MM.1S (cell line): Measurements from ENCODE around the gene BIRC3.
A peak's percentile ranks its signal among the peaks of the same experiment; 100 is the strongest.
"Not testable (repeated sequence)": the region's sequence is repeated elsewhere in the genome, so short reads cannot be mapped to it uniquely, and the experiment has no call there.

Experiments
- DNase-seq: peaks from one replicate; pipeline ENCODE4 v3.0.0-alpha.2; 2015
- H2AFZ ChIP-seq: fragments of 300-600 bp; sonication (generic); 2 replicates; pipeline ENCODE4 v1.6.0; 2016; ENCODE audit warnings: antibody characterized with exemption, low read length
- H3F3A ChIP-seq: fragments of 300-600 bp; sonication (generic); 2 replicates; pipeline ENCODE4 v1.6.1; 2016; ENCODE audit warnings: mild to moderate bottlenecking, antibody characterized with exemption, low read length, moderate library complexity, mixed read lengths; ENCODE audit not compliant: insufficient read depth
- H3K27ac ChIP-seq: fragments of 300-600 bp; sonication (generic); 2 replicates; pipeline ENCODE4 v1.5.1; 2016; ENCODE audit warnings: mild to moderate bottlenecking, low read length
- H3K27me3 ChIP-seq: fragments of 300-600 bp; sonication (generic); replicated peaks from 2 replicates; pipeline ENCODE4 v1.6.0; 2016; ENCODE audit warnings: low read length; ENCODE audit not compliant: insufficient read depth
- H3K36me3 ChIP-seq: fragments of 300-600 bp; sonication (generic); replicated peaks from 2 replicates; pipeline ENCODE4 v1.6.1; 2016; ENCODE audit warnings: mild to moderate bottlenecking, low read length, mixed read lengths; ENCODE audit not compliant: insufficient read depth
- H3K4me1 ChIP-seq: fragments of 300-600 bp; sonication (generic); 2 replicates; pipeline ENCODE4 v1.6.1; 2016; ENCODE audit warnings: low read length, mixed read lengths
- H3K4me2 ChIP-seq: fragments of 300-600 bp; sonication (generic); 2 replicates; pipeline ENCODE4 v1.6.0; 2016; ENCODE audit warnings: low read depth, low read length
- H3K4me3 ChIP-seq: fragments of 300-600 bp; sonication (generic); 2 replicates; pipeline ENCODE4 v1.5.1; 2016; ENCODE audit warnings: low read length, mixed read lengths
- H3K79me2 ChIP-seq: fragments of 300-600 bp; sonication (generic); 2 replicates; pipeline ENCODE4 v1.6.1; 2016; ENCODE audit warnings: mixed run types, low read length, mixed read lengths
- H3K9ac ChIP-seq: fragments of 300-600 bp; sonication (generic); 2 replicates; pipeline ENCODE4 v1.6.1; 2016; ENCODE audit warnings: low read length, mixed read lengths
- H3K9me2 ChIP-seq: fragments of 300-600 bp; sonication (generic); replicated peaks from 2 replicates; pipeline ENCODE4 v1.6.1; 2016; ENCODE audit warnings: mild to moderate bottlenecking, low read length, mixed read lengths; ENCODE audit not compliant: insufficient read depth
- H3K9me3 ChIP-seq: fragments of 300-600 bp; sonication (generic); replicated peaks from 2 replicates; pipeline ENCODE4 v1.6.1; 2016; ENCODE audit warnings: mild to moderate bottlenecking, low read length, mixed read lengths; ENCODE audit not compliant: insufficient read depth
- H4K20me1 ChIP-seq: fragments of 300-600 bp; sonication (generic); 2 replicates; pipeline ENCODE4 v1.6.1; 2016; ENCODE audit warnings: mild to moderate bottlenecking, low read length, moderate library complexity, mixed read lengths; ENCODE audit not compliant: insufficient read depth
- CTCF ChIP-seq: fragments of 300-600 bp; sonication (generic); IDR thresholded peaks from 2 replicates; pipeline ENCODE4 v1.5.1; 2016; ENCODE audit warnings: antibody characterized with exemption, low read length, mixed read lengths
- EZH2 ChIP-seq: fragments of 300-600 bp; sonication (generic); optimal IDR thresholded peaks from 2 replicates; pipeline ENCODE3; 2017; ENCODE audit warnings: low read depth, mild to moderate bottlenecking, antibody characterized with exemption, low read length, mixed read lengths
- EZH2phosphoT487 ChIP-seq: fragments of 300-600 bp; sonication (generic); IDR thresholded peaks from 2 replicates; pipeline ENCODE4 v1.6.1; 2018; ENCODE audit warnings: antibody characterized with exemption, low read length

Gene BIRC3

GRCh38 chr11:102293873-102294601, 23.2 kb upstream of the BIRC3 start:
- H3K79me2 ChIP-seq, result no peaks in the 10 kb centered on the region
- TF ChIP-seq EZH2 (no peak), CTCF (peak; percentile 77)
- H3K36me3 ChIP-seq, result no peaks in the 10 kb centered on the region
- H3K9me2 ChIP-seq, result no peaks in the 10 kb centered on the region
- H3K4me2 ChIP-seq, result peak overlapping the region; percentile 47
- no peaks in the 10 kb centered on the region for H3K27me3 ChIP-seq
- H3K4me1 ChIP-seq, result peaks cover 21% of the 10 kb centered on the region
- no peak overlapping the region for H3K4me3 ChIP-seq
- H4K20me1 ChIP-seq, result no peaks in the 10 kb centered on the region
- H3K9me3 ChIP-seq, result no peaks in the 10 kb centered on the region
- peak overlapping the region; percentile 14; the same call in 1 of the 2 replicates for H3K9ac ChIP-seq
- H3K27ac ChIP-seq, result no peak overlapping the region
- H2AFZ ChIP-seq, result peak overlapping the region; percentile 37; the same call in 1 of the 2 replicates
- no peaks in the 10 kb centered on the region for H3F3A ChIP-seq
- peak; percentile 83 for DNase-seq

GRCh38 chr11:102295045-102295444, 22.2 kb upstream of the BIRC3 start:
- no peak for DNase-seq
- no peak overlapping the region for H3K9ac ChIP-seq
- peaks cover 20% of the 10 kb centered on the region for H3K4me1 ChIP-seq
- no peaks in the 10 kb centered on the region for H4K20me1 ChIP-seq
- no peak overlapping the region for H3K27ac ChIP-seq
- peak overlapping the region; percentile 29; the same call in 1 of the 2 replicates for H3K4me2 ChIP-seq
- H3K4me3 ChIP-seq, result no peak overlapping the region
- no peaks in the 10 kb centered on the region for H3K9me3 ChIP-seq
- H3K9me2 ChIP-seq, result no peaks in the 10 kb centered on the region
- no peaks in the 10 kb centered on the region for H3F3A ChIP-seq
- TF ChIP-seq EZH2phosphoT487 (no peak), EZH2 (no peak), CTCF (no peak)
- H3K27me3 ChIP-seq, result no peaks in the 10 kb centered on the region
- H3K79me2 ChIP-seq, result no peaks in the 10 kb centered on the region
- H2AFZ ChIP-seq, result peak overlapping the region; percentile 77
- no peaks in the 10 kb centered on the region for H3K36me3 ChIP-seq

- H4K20me1 ChIP-seq, H3K79me2 ChIP-seq, H3K4me2 ChIP-seq, DNase-seq, H3K4me3 ChIP-seq, H3K9me2 ChIP-seq, H3K27me3 ChIP-seq, H3K36me3 ChIP-seq, H2AFZ ChIP-seq, H3K9ac ChIP-seq, H3F3A ChIP-seq, H3K27ac ChIP-seq, H3K9me3 ChIP-seq: not testable (repeated sequence)
- peaks cover 19% of the 10 kb centered on the region for H3K4me1 ChIP-seq
Measured at GRCh38 chr11:102296757-102297156, 20.5 kb upstream of the BIRC3 start.

- DNase-seq, H3K4me2 ChIP-seq: not testable (repeated sequence)
Measured at GRCh38 chr11:102300837-102301236, 16.4 kb upstream of the BIRC3 start.

More at GRCh38 chr11:102300837-102301236, 16.4 kb upstream of the BIRC3 start:
- H3K9me2 ChIP-seq, H4K20me1 ChIP-seq, H3K9me3 ChIP-seq, H3F3A ChIP-seq, H2AFZ ChIP-seq, H3K9ac ChIP-seq, H3K27ac ChIP-seq, H3K4me3 ChIP-seq, H3K27me3 ChIP-seq, H3K36me3 ChIP-seq, H3K79me2 ChIP-seq: not testable (repeated sequence)
- peaks cover 17% of the 10 kb centered on the region for H3K4me1 ChIP-seq
